Smooth muscle cell of the brain vasculature (primary cell): ENCODE results near the gene CPLANE2.
"Not testable (repeated sequence)": the region's sequence is repeated elsewhere in the genome, so short reads cannot be mapped to it uniquely, and the experiment has no call there.

Source experiments
- DNase-seq: peaks from one replicate; pipeline ENCODE4 v3.0.0-alpha.2; 2012; ENCODE audit warnings: low read depth, low spot score

The CPLANE2 gene

GRCh38 chr1:16229976-16230740, 6.8 kb downstream of the CPLANE2 start:
- DNase-seq, result no peak

GRCh38 chr1:16226490-16227179, 10.3 kb downstream of the CPLANE2 start:
- no peak for DNase-seq

GRCh38 chr1:16226129-16226489, 10.9 kb downstream of the CPLANE2 start:
- DNase-seq, result no peak

DNA sequence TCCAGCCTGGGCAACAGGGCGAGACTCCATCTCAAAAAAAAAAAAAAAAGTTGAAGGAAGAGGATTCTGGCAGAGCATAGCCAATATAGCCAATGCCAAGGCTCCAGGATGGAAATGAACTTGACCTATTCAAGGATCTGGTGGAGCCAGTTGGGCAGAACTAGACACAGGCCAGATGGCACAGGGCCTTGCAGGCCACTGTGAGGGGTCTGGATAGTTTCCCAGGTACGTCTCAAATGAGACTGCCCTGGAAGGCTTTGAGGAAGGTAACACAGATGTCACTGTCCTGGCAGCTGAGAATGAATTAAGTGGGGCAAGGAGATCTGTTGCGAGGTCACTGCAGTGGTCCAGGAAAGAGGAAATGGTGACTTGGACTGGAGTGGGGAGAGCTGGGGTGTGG, 12.5 kb downstream of the CPLANE2 start:
- DNase-seq, result no peak

DNA sequence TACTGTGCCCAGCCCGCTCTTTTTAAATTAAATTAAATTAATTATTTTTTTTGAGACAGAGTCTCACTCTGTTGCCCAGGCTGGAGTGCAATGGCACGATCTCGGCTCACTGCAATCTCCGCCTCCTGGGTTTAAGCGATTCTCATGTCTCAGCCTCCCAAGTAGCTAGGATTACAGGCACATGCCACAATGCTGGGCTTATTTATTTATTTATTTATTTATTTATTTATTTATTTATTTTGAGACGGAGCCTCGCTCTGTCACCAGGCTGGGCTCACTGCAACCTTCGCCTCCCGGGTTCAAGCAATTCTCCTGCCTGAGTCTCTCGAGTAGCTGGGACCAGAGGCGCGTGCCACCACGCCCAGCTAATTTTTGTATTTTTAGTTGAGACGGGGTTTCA, 14.3 kb downstream of the CPLANE2 start:
- not testable (repeated sequence) for DNase-seq

DNA sequence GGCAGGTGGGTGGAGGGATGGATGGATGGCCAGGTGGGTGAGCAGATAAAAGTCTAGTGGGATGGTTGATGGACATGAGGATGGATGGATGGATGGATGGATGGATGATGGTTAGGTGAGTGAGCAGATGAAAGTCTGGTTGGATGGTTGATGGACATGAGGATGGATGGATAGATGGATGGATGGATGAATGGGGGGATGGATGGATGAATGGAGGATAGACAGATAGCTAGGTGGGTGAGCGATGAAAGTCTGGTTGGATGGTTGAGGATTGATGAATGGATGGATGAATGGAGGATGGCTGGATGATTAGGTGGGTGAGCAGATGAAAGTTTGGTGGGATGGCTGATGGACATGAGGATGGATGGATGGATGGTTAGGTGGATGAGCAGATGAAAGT, 15.5 kb downstream of the CPLANE2 start:
- no peak for DNase-seq

DNA sequence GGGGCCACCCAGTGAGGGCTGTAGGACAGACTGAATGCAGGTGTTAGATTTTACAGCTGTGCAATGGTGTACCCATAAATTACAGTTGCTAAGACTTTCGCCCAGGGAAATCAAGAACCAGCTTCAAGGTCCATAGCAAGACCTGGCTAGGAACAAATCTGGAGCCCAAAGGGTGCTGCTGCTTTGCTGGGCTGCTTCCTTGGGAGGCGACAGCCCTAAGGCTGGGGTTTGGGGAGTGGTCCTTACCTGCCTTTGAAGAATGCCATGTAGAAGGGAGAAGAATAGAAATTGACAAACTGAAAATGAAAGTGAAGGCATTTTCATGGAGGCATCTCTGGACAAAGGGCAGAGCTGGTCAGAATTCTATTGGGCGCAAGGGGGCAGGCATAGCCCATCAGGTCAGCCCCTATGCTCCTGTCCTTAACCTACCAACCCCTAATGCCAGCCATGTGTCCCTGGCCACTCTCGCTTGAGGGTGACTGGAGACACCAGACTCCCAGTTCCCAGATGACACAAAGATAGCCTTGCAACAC, 16.9 kb downstream of the CPLANE2 start:
- no peak for DNase-seq

DNA sequence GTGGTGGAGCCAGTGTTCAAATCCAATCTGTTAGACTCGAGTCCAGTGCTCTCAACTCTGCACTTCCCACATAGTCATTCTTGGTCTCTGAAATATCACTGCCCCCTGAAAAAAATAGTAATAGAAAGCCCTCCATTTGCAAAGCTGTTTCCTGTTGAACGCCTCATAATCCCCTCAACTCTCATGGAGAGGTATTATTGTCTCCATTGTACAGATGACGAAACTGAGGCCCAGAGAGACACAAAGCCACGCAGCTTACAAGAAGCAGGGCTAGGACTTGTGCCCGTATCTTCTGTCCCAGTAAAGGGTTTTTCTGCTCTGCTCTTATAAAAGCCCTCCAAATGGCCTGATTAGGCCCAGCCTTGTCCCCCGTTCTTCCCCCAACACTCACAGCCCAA, 18.3 kb downstream of the CPLANE2 start:
- no peak for DNase-seq

DNA sequence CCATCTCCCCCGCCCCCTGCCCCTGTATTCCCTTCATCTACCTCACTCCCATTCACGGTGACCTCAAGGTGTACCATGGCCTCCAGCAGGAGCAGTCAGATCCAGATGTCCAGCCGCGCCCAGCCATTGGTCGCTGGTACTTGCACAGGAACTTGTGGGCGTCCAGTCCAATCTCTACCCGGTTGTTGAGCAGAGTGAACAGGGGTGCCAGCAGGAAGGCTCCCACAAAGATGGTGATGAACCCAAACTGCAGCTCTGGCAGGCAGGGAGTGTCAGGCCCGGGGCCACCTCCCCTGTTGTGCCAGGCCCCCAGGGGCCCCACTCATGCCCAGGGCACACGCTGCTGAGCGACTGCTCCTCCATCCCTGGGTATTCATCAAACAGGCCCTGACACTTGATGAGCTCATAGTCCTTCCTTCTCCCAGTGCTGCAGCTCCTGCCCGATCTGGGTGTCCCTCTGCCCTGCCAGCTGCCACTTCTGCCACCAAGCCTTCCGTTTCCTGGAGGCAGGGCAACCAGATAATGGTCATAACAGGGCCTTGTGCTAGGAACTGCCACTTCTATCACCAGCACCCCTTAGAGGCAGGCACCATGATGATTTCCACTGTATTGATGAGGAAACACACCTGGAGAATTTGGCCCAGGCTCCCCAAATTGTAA, 18.8 kb downstream of the CPLANE2 start:
- no peak for DNase-seq

DNA sequence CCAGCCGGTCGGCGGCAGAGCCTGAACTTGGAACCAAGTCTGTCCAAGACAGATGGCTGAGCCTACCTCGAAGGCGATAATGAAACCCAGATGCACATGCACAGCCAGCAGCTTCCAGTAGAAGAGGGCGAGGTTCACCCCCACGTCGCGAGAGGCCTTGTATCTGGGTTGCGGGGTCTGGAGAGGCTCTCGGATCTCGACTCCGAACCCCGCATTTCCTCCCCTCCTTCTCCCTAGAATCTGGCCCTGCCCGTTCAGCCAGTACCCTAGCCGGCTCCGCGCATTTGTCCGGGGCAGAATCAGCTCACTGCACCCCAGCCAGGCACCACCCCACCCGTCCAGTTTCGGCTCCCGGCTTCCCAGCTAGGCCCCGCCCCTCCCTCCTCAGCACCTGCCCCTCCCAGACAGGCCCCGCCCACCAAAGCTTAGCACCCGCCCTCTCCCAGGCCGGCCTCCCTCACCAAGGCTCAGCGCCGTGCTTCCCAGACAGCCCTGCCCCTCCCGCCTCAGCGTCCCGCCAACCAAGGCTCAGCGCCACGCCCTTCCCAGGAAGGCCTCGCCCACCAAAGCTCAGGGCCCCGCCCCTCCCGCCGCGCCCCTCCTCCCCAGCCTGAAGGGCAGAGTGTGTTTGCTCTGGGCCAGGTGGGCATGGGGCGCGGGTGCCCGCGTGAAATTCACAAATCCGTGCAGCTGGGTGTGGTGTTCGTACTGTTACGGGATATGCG, 19.8 kb downstream of the CPLANE2 start:
- peak; percentile 90 for DNase-seq

- peak; percentile 31 for DNase-seq
These were observed 20.9 kb downstream of the CPLANE2 start for GRCh38 chr1:16215882-16216753.

- DNase-seq, result not testable (repeated sequence)
These were observed 21.7 kb downstream of the CPLANE2 start for GRCh38 chr1:16215240-16215639.

- DNase-seq, result not testable (repeated sequence)
These were observed 23.4 kb downstream of the CPLANE2 start for GRCh38 chr1:16213544-16213943.

DNA sequence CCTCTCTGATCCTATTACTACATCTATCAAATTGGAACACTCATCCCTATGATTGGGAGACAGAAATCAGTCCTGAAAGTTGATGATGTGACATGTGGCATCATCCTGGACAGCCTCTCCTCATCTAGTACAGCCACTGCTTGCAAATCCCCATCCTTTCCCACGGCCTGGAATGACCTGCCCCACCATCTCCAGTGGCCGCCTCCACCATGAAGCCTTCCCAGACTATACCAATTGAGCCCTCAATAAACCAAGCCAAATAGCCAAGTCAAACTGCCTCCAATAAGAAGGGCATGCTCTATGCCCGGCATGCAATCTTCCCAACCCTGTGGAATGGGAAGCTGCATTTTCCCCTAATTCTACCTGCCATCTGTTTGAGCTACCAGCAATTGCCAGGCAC, 24.0 kb downstream of the CPLANE2 start:
- DNase-seq, result no peak

DNA sequence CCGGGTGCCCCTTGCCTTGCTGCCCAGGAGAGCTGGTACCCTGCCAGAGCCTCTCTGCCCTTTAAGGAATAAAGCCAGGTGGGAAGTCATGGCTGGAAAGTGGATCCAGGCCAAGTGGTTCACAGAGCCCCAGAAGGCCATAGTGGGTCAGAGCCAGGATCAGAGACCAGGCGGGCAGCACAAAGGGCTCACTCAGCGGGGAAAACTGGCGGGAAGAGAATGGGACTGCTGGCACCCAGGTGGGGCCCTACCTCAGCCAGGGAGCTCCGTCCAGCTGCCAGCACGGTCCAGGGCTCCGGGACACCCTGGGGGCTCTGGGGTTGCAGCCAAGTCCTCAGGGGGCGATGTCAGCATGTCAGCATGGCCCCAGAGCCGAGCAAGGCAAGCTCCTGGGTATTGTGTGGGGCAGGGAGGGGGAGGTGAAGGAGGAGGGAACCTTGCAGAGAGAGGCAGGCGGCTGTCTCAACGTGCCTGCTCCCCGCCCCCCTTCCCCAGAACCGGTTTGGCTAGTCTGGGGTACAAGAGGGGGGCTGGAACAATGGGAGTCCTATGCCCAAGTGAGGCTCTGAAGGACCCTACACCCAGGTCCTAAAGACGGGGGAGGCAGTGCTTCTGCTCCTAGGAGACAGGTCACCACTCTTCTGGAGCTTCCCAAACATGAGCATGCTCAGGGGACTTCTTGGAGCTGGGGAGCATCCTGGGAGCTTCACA, 24.6 kb downstream of the CPLANE2 start, which contains the start of gene ARHGEF19:
Gene ARHGEF19 (minus strand): TSS at position 402 of the 711 bp plus-strand sequence. CDS start 3,598 bp downstream, outside the sequence.
- no peak for DNase-seq

- DNase-seq, result no peak
These were observed 25.2 kb downstream of the CPLANE2 start for GRCh38 chr1:16211824-16212223.

DNA sequence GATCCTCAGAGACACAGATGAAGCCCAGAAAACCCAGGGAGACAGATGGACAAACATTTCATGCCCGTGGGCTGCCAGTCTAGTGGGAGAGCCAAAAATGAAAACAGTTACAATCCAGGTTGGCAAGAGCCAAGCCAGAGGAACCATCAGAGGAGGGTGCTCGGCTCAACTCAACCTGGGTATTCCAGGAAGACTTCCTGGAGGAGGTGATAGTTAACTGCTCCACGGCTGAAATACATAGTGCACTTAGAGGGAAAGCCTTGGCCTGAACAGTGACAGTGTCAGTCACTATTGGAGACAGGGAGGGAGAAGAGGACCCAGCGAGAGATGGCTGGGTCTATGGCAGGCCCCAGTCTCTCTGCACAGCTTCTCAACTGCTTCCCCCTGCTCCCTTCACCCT, 26.4 kb downstream of the CPLANE2 start:
- no peak for DNase-seq

- DNase-seq, result no peak
These were observed 27.1 kb downstream of the CPLANE2 start for GRCh38 chr1:16209847-16210407.

GRCh38 chr1:16209132-16209846, 27.7 kb downstream of the CPLANE2 start:
- DNase-seq, result no peak
